K562 (cell line): ENCODE results near the gene ATP2A2. TPM values are rescaled to one million over a fixed set of nuclear protein-coding genes. Genes with fewer than 3 reads are reported as not detected.

Experiments used
- CCNT2 ChIP-seq: IDR thresholded peaks from 2 replicates; pipeline ENCODE4 v1.6.1; 2011; ENCODE audit warnings: borderline replicate concordance, low read depth, mild to moderate bottlenecking, moderate library complexity, mixed read lengths, low read length; ENCODE audit not compliant: insufficient read length; ENCODE audit errors: extremely low read depth
- EP300 ChIP-seq: IDR thresholded peaks from 2 replicates; pipeline ENCODE4 v1.6.1; 2012; ENCODE audit warnings: low read length, improper control_type of control experiment
- HDAC3 ChIP-seq: fragments of 450-650 bp; IDR thresholded peaks from 2 replicates; pipeline ENCODE4 v1.6.1; 2018; ENCODE audit warnings: borderline replicate concordance, mild to moderate bottlenecking, moderate library complexity; ENCODE audit not compliant: partially characterized antibody
- KDM5B ChIP-seq: fragments of 200-600 bp; sonication (generic); IDR thresholded peaks from 2 replicates; pipeline ENCODE4 v1.6.1; 2012; ENCODE audit warnings: low read depth, mild to moderate bottlenecking, moderate library complexity, low read length, control low read depth, inconsistent platforms; ENCODE audit not compliant: insufficient replicate concordance
- NCOA1 ChIP-seq: fragments of 450-650 bp; IDR thresholded peaks from 2 replicates; pipeline ENCODE4 v1.6.1; 2016; ENCODE audit warnings: low read depth
- NFXL1 ChIP-seq: fragments of 450-650 bp; formaldehyde crosslinking; IDR thresholded peaks from 2 replicates; pipeline ENCODE4 v1.4.0; 2021; ENCODE audit warnings: mild to moderate bottlenecking
- PBX2 ChIP-seq, 2 experiments: IDR thresholded peaks in 1 of 2; conservative IDR thresholded peaks in 1 of 2; 2 replicates each; pipeline ENCODE4 v1.6.1; 2016; ENCODE audit warnings: low read depth in 2 of 2, mild to moderate bottlenecking in 1 of 2, missing compliant biosample characterization in 1 of 2, missing genetic modification characterization in 1 of 2, moderate library complexity in 1 of 2
- RAD21 ChIP-seq, 2 experiments: fragments of 250-450 bp in 1 of 2; fragments of 450-650 bp in 1 of 2; sonication (Bioruptor Pico) in 1 of 2; formaldehyde crosslinking in 1 of 2; IDR thresholded peaks in 1 of 2; conservative IDR thresholded peaks in 1 of 2; 2 replicates each; pipeline versions ENCODE4 v1.4.0 to v1.8.0; 2020 to 2022; ENCODE audit warnings: mild to moderate bottlenecking in 2 of 2, moderate library complexity in 1 of 2
- RBM39 ChIP-seq: fragments of 200-400 bp; formaldehyde crosslinking; optimal IDR thresholded peaks from 2 replicates; pipeline ENCODE3; 2018; ENCODE audit warnings: low read depth, low read length
- SMARCA4 ChIP-seq: fragments of 450-650 bp; IDR thresholded peaks from 2 replicates; pipeline ENCODE4 v1.6.1; 2016
- SP1 ChIP-seq: sonication (generic); formaldehyde crosslinking; IDR thresholded peaks from 2 replicates; pipeline ENCODE4 v1.8.1; 2022; ENCODE audit warnings: mild to moderate bottlenecking, missing genetic modification reagents
- TAL1 ChIP-seq: fragments of 450-650 bp; IDR thresholded peaks from 2 replicates; pipeline ENCODE4 v1.6.1; 2016; ENCODE audit warnings: mild to moderate bottlenecking
- YY1 ChIP-seq, 3 experiments: IDR thresholded peaks; 2 replicates each; pipeline ENCODE4 v1.6.1; 2011; ENCODE audit warnings: low read length in 2 of 3, mild to moderate bottlenecking in 2 of 3, moderate library complexity in 2 of 3, borderline replicate concordance in 1 of 3, control low read depth in 1 of 3, low read depth in 1 of 3; ENCODE audit not compliant: insufficient read depth in 3 of 3, insufficient replicate concordance in 2 of 3, control insufficient read depth in 1 of 3, insufficient read length in 1 of 3; ENCODE audit errors: extremely low read depth in 1 of 3
- ZNF354B ChIP-seq: fragments of 250-450 bp; sonication (Bioruptor Pico); IDR thresholded peaks from 2 replicates; pipeline ENCODE4 v1.4.0; 2020
- polyA plus RNA-seq, 8 experiments: library from polyadenylated mRNA; depleted of rRNA in 4 of 8; stranded (reverse) in 5 of 8; unstranded in 3 of 8; fragments of >200 nt; fragmentation: Nextera tagmentation in 2 of 8; fragmentation: Illumina TruSeq in 1 of 8; extraction: Ambion mirVana in 2 of 8; extraction: Trizol in 1 of 8; gene quantifications; 2 replicates each; pipeline versions ENCODE4 v1.2.1 to v1.2.3, GENCODE V29; 2011 to 2014; ENCODE audit warnings: inconsistent platforms in 1 of 8, missing spikeins in 1 of 8
- total RNA-seq, 7 experiments: library from RNA; depleted of rRNA in 6 of 7; stranded (reverse); fragments of >200 nt in 6 of 7; fragmentation: Illumina TruSeq in 2 of 7; extraction: Trizol in 2 of 7; gene quantifications; 2 replicates each; pipeline versions ENCODE4 v1.2.1 to v1.2.3, GENCODE V29; 2011 to 2021; ENCODE audit warnings: low replicate concordance in 1 of 7
- TF ChIP-seq, protein P1 (sequence below), 2 experiments: fragments of 450-650 bp; formaldehyde crosslinking in 1 of 2; IDR thresholded peaks; 2 replicates each; pipeline versions ENCODE4 v1.4.0 to v1.6.1; 2014 to 2020; ENCODE audit warnings: mild to moderate bottlenecking in 2 of 2, borderline replicate concordance in 1 of 2, low read depth in 1 of 2

The ATP2A2 gene
- total and polyA plus RNA-seq, 9 of the 15 experiments (the other 6 are each of a cell fraction or from before 2014, with no cell fraction given) = 5.2 to 205 (median 51.6) TPM

DNA sequence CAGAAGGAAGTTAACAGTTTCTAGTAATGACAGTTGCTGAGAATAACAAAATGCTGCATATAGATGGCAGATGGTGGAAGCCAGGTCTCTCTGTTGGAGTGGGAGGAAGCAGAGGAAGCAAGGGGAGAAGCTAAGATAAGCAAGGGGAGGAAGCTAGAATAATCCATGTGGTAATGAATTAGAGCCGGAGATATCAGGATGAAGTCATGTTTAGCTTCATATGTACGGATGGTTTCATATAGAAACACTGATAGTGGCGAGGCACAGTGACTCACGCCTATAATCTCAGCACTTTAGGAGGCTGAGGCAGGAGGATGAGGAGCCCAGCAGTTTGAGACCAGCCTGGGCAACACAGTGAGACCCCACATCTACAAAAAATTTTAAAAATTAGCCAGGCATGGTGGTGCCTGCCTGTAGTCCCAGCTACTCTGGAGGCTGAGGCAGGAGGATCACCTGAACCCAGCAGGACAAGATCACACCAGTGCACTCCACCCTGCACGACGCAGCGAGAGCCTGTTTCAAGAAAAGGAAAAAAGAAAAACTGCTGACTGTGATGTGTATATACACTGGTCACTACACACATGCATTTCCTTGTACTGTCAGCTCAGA is 73.2 kb downstream of the ATP2A2 start (continued):
- peak in 1 of 3 experiments; percentile 28 for TF ChIP-seq YY1 (IDR thresholded peaks at IDR 0.05; ENCODE audit: borderline replicate concordance in 1 of 3, control insufficient read depth in 1 of 3, extremely low read depth in 1 of 3, insufficient read depth in 3 of 3, insufficient read length in 1 of 3, insufficient replicate concordance in 2 of 3, low read depth in 1 of 3, low read length in 2 of 3)
- peak; percentile 90; the same call in 1 of the 2 replicates for TF ChIP-seq NCOA1
- peak in 1 of 2 experiments; percentile 35; a peak in 2 of 4 replicates for TF ChIP-seq RAD21 (CRISPR knock-in tag; conservative IDR thresholded peaks at IDR 0.05 in 1 of 2, IDR thresholded peaks at IDR 0.05 in 1 of 2)
- peak; percentile 92 for TF ChIP-seq EP300
- peak; percentile 90 for TF ChIP-seq HDAC3
- TF ChIP-seq SMARCA4 = peak; percentile 98
- TF ChIP-seq ZNF354B (CRISPR knock-in tag) = no peak
- TF ChIP-seq PBX2 (CRISPR knock-in tag; IDR thresholded peaks at IDR 0.05; ENCODE audit: low read depth) = no peak
- TF ChIP-seq PBX2 (tag; conservative IDR thresholded peaks at IDR 0.05; ENCODE audit: low read depth) = peak; percentile 52; the same call in 1 of the 2 replicates
- TF ChIP-seq, protein P1, sequence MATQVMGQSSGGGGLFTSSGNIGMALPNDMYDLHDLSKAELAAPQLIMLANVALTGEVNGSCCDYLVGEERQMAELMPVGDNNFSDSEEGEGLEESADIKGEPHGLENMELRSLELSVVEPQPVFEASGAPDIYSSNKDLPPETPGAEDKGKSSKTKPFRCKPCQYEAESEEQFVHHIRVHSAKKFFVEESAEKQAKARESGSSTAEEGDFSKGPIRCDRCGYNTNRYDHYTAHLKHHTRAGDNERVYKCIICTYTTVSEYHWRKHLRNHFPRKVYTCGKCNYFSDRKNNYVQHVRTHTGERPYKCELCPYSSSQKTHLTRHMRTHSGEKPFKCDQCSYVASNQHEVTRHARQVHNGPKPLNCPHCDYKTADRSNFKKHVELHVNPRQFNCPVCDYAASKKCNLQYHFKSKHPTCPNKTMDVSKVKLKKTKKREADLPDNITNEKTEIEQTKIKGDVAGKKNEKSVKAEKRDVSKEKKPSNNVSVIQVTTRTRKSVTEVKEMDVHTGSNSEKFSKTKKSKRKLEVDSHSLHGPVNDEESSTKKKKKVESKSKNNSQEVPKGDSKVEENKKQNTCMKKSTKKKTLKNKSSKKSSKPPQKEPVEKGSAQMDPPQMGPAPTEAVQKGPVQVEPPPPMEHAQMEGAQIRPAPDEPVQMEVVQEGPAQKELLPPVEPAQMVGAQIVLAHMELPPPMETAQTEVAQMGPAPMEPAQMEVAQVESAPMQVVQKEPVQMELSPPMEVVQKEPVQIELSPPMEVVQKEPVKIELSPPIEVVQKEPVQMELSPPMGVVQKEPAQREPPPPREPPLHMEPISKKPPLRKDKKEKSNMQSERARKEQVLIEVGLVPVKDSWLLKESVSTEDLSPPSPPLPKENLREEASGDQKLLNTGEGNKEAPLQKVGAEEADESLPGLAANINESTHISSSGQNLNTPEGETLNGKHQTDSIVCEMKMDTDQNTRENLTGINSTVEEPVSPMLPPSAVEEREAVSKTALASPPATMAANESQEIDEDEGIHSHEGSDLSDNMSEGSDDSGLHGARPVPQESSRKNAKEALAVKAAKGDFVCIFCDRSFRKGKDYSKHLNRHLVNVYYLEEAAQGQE (IDR thresholded peaks at IDR 0.05; ENCODE audit: borderline replicate concordance) = no peak; the same call in 1 of the 2 replicates
- TF ChIP-seq, protein P1 (CRISPR knock-in tag; IDR thresholded peaks at IDR 0.05; ENCODE audit: low read depth) = no peak
- no peak for TF ChIP-seq RBM39
- TF ChIP-seq NFXL1 = no peak
- TF ChIP-seq TAL1 = peak; percentile 95
- no peak for TF ChIP-seq KDM5B
- peak; percentile 62 for TF ChIP-seq CCNT2
- TF ChIP-seq SP1 = peak; percentile 60
